Naive B cell (primary cell): ENCODE results near the gene ZFYVE9. TPM values are rescaled to one million over a fixed set of nuclear protein-coding genes. Genes with fewer than 3 reads are reported as not detected.

Experiments
- ATAC-seq, 2 donors: fragments of 150-1000 bp; cut with Tn5 transposase; 2 replicates each; pipeline ENCODE4 v1.10.0; 2021; ENCODE audit warnings: low read depth in 2 of 2, mild to moderate bottlenecking in 2 of 2, moderate library complexity in 2 of 2
- DNase-seq: peaks from one replicate; pipeline ENCODE4 v3.0.0; 2022
- H3K27ac Mint-ChIP-seq, 6 donors: one replicate each; pipeline ENCODE4 v1.8.0; 2020 to 2022; ENCODE audit warnings: mild to moderate bottlenecking in 6 of 6, mixed read lengths in 6 of 6, moderate library complexity in 5 of 6, inconsistent platforms in 2 of 6
- H3K27me3 Mint-ChIP-seq, 3 donors: one replicate each; pipeline ENCODE4 v1.8.0; 2021 to 2022; ENCODE audit warnings: mixed read lengths in 3 of 3, mild to moderate bottlenecking in 1 of 3
- H3K36me3 Mint-ChIP-seq, 2 donors: one replicate each; pipeline ENCODE4 v1.8.0; 2020 to 2022; ENCODE audit warnings: mixed read lengths in 2 of 2, inconsistent platforms in 1 of 2, mild to moderate bottlenecking in 1 of 2
- H3K4me1 Mint-ChIP-seq, 3 donors: one replicate each; pipeline ENCODE4 v1.8.0; 2020 to 2022; ENCODE audit warnings: mixed read lengths in 3 of 3, inconsistent platforms in 1 of 3, mild to moderate bottlenecking in 1 of 3, moderate library complexity in 1 of 3
- H3K4me3 Mint-ChIP-seq, 8 donors: one replicate each; pipeline ENCODE4 v1.8.0; 2020 to 2022; ENCODE audit warnings: mild to moderate bottlenecking in 8 of 8, mixed read lengths in 8 of 8, moderate library complexity in 8 of 8, inconsistent platforms in 2 of 8
- H3K9me3 Mint-ChIP-seq, 7 donors: one replicate each; pipeline ENCODE4 v1.8.0; 2020 to 2022; ENCODE audit warnings: mixed read lengths in 7 of 7, mild to moderate bottlenecking in 5 of 7, inconsistent platforms in 2 of 7, moderate library complexity in 1 of 7
- polyA plus RNA-seq, 6 donors: library from polyadenylated mRNA; unstranded; fragments of 300-500 nt; fragmentation: Illumina TruSeq; gene quantifications; one replicate each; pipeline ENCODE4 v1.2.3, GENCODE V29; 2021; ENCODE audit warnings: low read depth in 6 of 6

Gene ZFYVE9
- polyA plus RNA-seq, 6 donors from 2014 or later: 0.05 to 0.24 (median 0.14) TPM; not detected in 2

GRCh38 chr1:52355847-52356505 lies 214.1 kb downstream of the ZFYVE9 start:
- Mint-ChIP-seq H3K4me1 (peaks cover 0 to 11% (median 0%) of the 10 kb centered on the region in 3 donors), H3K9me3 (no peaks in the 10 kb centered on the region), H3K4me3 (peak overlapping the region in 1 of 8 donors; percentile 3), H3K36me3 (peaks cover 11 to 47% of the 10 kb centered on the region in 2 donors), H3K27me3 (no peaks in the 10 kb centered on the region), H3K27ac (no peak overlapping the region)
- DNase-seq (no peak), ATAC-seq (no peak)

GRCh38 chr1:52356818-52357355 lies 215.0 kb downstream of the ZFYVE9 start:
- Mint-ChIP-seq H3K27ac (peak overlapping the region in 2 of 6 donors; percentile 12 to 39), H3K9me3 (no peaks in the 10 kb centered on the region), H3K27me3 (no peaks in the 10 kb centered on the region)

GRCh38 chr1:52357397-52357796 lies 215.5 kb downstream of the ZFYVE9 start:
- no peak overlapping the region for H3K4me3 Mint-ChIP-seq
- H3K9me3 Mint-ChIP-seq: no peaks in the 10 kb centered on the region
- H3K4me1 Mint-ChIP-seq: peaks cover 7 to 15% (median 7%) of the 10 kb centered on the region in 3 donors
- no peak for ATAC-seq
- no peak for DNase-seq
- peaks cover 16 to 57% of the 10 kb centered on the region in 2 donors for H3K36me3 Mint-ChIP-seq
- H3K27ac Mint-ChIP-seq: peak overlapping the region in 2 of 6 donors; percentile 12 to 39
- H3K27me3 Mint-ChIP-seq: no peaks in the 10 kb centered on the region

More at GRCh38 chr1:52356818-52357355, 215.0 kb downstream of the ZFYVE9 start:
- no peak for ATAC-seq
- Mint-ChIP-seq H3K36me3 (peaks cover 15 to 57% of the 10 kb centered on the region in 2 donors), H3K4me3 (no peak overlapping the region), H3K4me1 (peaks cover 6 to 15% (median 7%) of the 10 kb centered on the region in 3 donors)
- no peak for DNase-seq

- Mint-ChIP-seq H3K4me3 (peak overlapping the region in 1 of 8 donors; percentile 19), H3K4me1 (peaks cover 10 to 12% (median 10%) of the 10 kb centered on the region in 3 donors), H3K36me3 (peaks cover 16 to 44% of the 10 kb centered on the region in 2 donors), H3K27me3 (no peaks in the 10 kb centered on the region), H3K27ac (peak overlapping the region in 2 of 6 donors; percentile 22 to 44), H3K9me3 (no peaks in the 10 kb centered on the region)
- ATAC-seq (no peak), DNase-seq (no peak)
Measured at GRCh38 chr1:52358851-52359497, 217.1 kb downstream of the ZFYVE9 start.

GRCh38 chr1:52359676-52360594 lies 218.0 kb downstream of the ZFYVE9 start:
- no peaks in the 10 kb centered on the region for H3K27me3 Mint-ChIP-seq
- H3K9me3 Mint-ChIP-seq: no peaks in the 10 kb centered on the region
- H3K36me3 Mint-ChIP-seq: peaks cover 16 to 35% of the 10 kb centered on the region in 2 donors
- ATAC-seq: no peak
- no peak overlapping the region for H3K27ac Mint-ChIP-seq
- no peak overlapping the region for H3K4me3 Mint-ChIP-seq
- no peak for DNase-seq
- H3K4me1 Mint-ChIP-seq: peaks cover 15 to 19% (median 18%) of the 10 kb centered on the region in 3 donors

- H3K4me1 Mint-ChIP-seq: peaks cover 18 to 26% (median 24%) of the 10 kb centered on the region in 3 donors
- no peak for DNase-seq
Measured at GRCh38 chr1:52360595-52360968, 218.7 kb downstream of the ZFYVE9 start.

GRCh38 chr1:52364235-52364839 lies 222.4 kb downstream of the ZFYVE9 start:
- peaks cover 5 to 12% of the 10 kb centered on the region in 2 donors for H3K36me3 Mint-ChIP-seq
- DNase-seq (no peak), ATAC-seq (no peak)
- peaks cover 21 to 37% (median 31%) of the 10 kb centered on the region in 3 donors for H3K4me1 Mint-ChIP-seq
- H3K27me3 Mint-ChIP-seq: peaks cover 0 to 5% (median 0%) of the 10 kb centered on the region in 3 donors
- no peaks in the 10 kb centered on the region for H3K9me3 Mint-ChIP-seq
- peak overlapping the region; percentile 29 to 96 (median 86) for H3K4me3 Mint-ChIP-seq
- peak overlapping the region in 2 of 6 donors; percentile 0 to 61 for H3K27ac Mint-ChIP-seq

More at GRCh38 chr1:52360595-52360968, 218.7 kb downstream of the ZFYVE9 start:
- H3K36me3 Mint-ChIP-seq: peaks cover 16 to 29% of the 10 kb centered on the region in 2 donors
- no peak overlapping the region for H3K4me3 Mint-ChIP-seq
- H3K27ac Mint-ChIP-seq: no peak overlapping the region
- no peaks in the 10 kb centered on the region for H3K9me3 Mint-ChIP-seq
- ATAC-seq: no peak
- H3K27me3 Mint-ChIP-seq: no peaks in the 10 kb centered on the region

GRCh38 chr1:52365071-52365745 lies 223.3 kb downstream of the ZFYVE9 start:
- Mint-ChIP-seq H3K36me3 (peaks cover 5 to 12% of the 10 kb centered on the region in 2 donors), H3K27ac (peak overlapping the region; percentile 45 to 97 (median 90)), H3K9me3 (no peaks in the 10 kb centered on the region), H3K4me3 (peak overlapping the region; percentile 85 to 96 (median 92)), H3K27me3 (peaks cover 0 to 5% (median 0%) of the 10 kb centered on the region in 3 donors), H3K4me1 (peaks cover 21 to 37% (median 31%) of the 10 kb centered on the region in 3 donors)
- DNase-seq (no peak), ATAC-seq (no peak)

- peak within 1 kb of the TSS; percentile 85 to 96 (median 92) for H3K4me3 Mint-ChIP-seq
- peaks cover 5 to 11% of the 10 kb centered on the region in 2 donors for H3K36me3 Mint-ChIP-seq
- no peaks in the 10 kb centered on the region for H3K9me3 Mint-ChIP-seq
- H3K27ac Mint-ChIP-seq: peak within 1 kb of the TSS; percentile 45 to 97 (median 90)
- peaks cover 0 to 5% (median 0%) of the 10 kb centered on the region in 3 donors for H3K27me3 Mint-ChIP-seq
- H3K4me1 Mint-ChIP-seq: peaks cover 21 to 37% (median 31%) of the 10 kb centered on the region in 3 donors
- peak; percentile 100 for DNase-seq
- ATAC-seq: peak; percentile 86 to 89
Measured at GRCh38 chr1:52365746-52366516, 224.0 kb downstream of the ZFYVE9 start, which contains the start of gene CC2D1B. Gene CC2D1B (minus strand): TSS chr1:52366205. CDS start chr1:52364620, 1,585 bp downstream.

GRCh38 chr1:52366517-52366827 lies 224.6 kb downstream of the ZFYVE9 start:
- Mint-ChIP-seq H3K4me1 (peaks cover 20 to 36% (median 28%) of the 10 kb centered on the region in 3 donors), H3K9me3 (no peaks in the 10 kb centered on the region), H3K4me3 (peak overlapping the region; percentile 83 to 96 (median 92)), H3K27me3 (peaks cover 0 to 5% (median 0%) of the 10 kb centered on the region in 3 donors), H3K27ac (peak overlapping the region in 5 of 6 donors; percentile 28 to 97 (median 92)), H3K36me3 (peaks cover 4 to 6% of the 10 kb centered on the region in 2 donors)
- DNase-seq: no peak
- no peak for ATAC-seq

- no peaks in the 10 kb centered on the region for H3K9me3 Mint-ChIP-seq
- H3K4me3 Mint-ChIP-seq: peak overlapping the region in 7 of 8 donors; percentile 24 to 91 (median 54)
- H3K27me3 Mint-ChIP-seq: peaks cover 0 to 5% (median 0%) of the 10 kb centered on the region in 3 donors
- no peak for ATAC-seq
- no peaks in the 10 kb centered on the region for H3K36me3 Mint-ChIP-seq
- peak overlapping the region in 1 of 6 donors; percentile 44 for H3K27ac Mint-ChIP-seq
- peaks cover 17 to 31% (median 23%) of the 10 kb centered on the region in 3 donors for H3K4me1 Mint-ChIP-seq
- no peak for DNase-seq
Measured at GRCh38 chr1:52367272-52367671, 225.4 kb downstream of the ZFYVE9 start.
